B cell (primary cell): ENCODE results near the gene SPECC1L. TPM values are rescaled to one million over a fixed set of nuclear protein-coding genes. Genes with fewer than 3 reads are reported as not detected.

Source experiments
- ATAC-seq: fragments of 200-7000 bp; cut with Tn5 transposase; one replicate; pipeline ENCODE4 v1.10.0; 2021; ENCODE audit warnings: low read depth, mild to moderate bottlenecking, moderate number of reproducible peaks, moderate library complexity
- CTCF ChIA-PET: fragments of 350-600 bp; sonication (Branson Sonifier 250); formaldehyde crosslinking; loops from one replicate; lab custom pipeline; 2021; ENCODE audit warnings: antibody characterized with exemption, inconsistent platforms; lab: Charles Lee
- POLR2A ChIA-PET: fragments of 350-600 bp; sonication (Branson Sonifier 250); formaldehyde crosslinking; loops from one replicate; lab custom pipeline; 2021; ENCODE audit warnings: antibody characterized with exemption; lab: Charles Lee
- DNase-seq: peaks from one replicate; pipeline ENCODE4 v3.0.0; 2013
- H2AFZ ChIP-seq: 2 replicates; pipeline ENCODE4 v1.6.1; 2012; ENCODE audit warnings: mild to moderate bottlenecking, low read depth, low read length; ENCODE audit not compliant: insufficient read depth, poor library complexity, severe bottlenecking
- H3K27ac ChIP-seq, 2 donors: 1 replicate in 1 of 2; 2 replicates in 1 of 2; pipeline ENCODE4 v1.5.1; 2012 to 2013; ENCODE audit warnings: low read length in 2 of 2, mild to moderate bottlenecking in 2 of 2, moderate library complexity in 1 of 2
- H3K27me3 ChIP-seq, 4 experiments: fragments of 200-600 bp in 1 of 4; sonication (generic) in 1 of 4; replicated peaks in 1 of 4; 1 replicate in 2 of 4; 2 replicates in 2 of 4; pipeline versions ENCODE4 v1.6.1 to v1.7.0; 2013 to 2016; ENCODE audit warnings: low read length in 3 of 4, mild to moderate bottlenecking in 2 of 4, mixed read lengths in 1 of 4, moderate library complexity in 1 of 4; ENCODE audit not compliant: insufficient read depth in 4 of 4, control insufficient read depth in 3 of 4; ENCODE audit errors: control extremely low read depth in 1 of 4
- H3K36me3 ChIP-seq, 2 experiments: replicated peaks in 1 of 2; 1 replicate in 1 of 2; 2 replicates in 1 of 2; pipeline versions ENCODE4 v1.6.1 to v1.7.1; 2013; ENCODE audit warnings: low read length in 1 of 2; ENCODE audit not compliant: insufficient read depth in 2 of 2, control insufficient read depth in 1 of 2; ENCODE audit errors: control extremely low read depth in 1 of 2, extremely low read depth in 1 of 2
- H3K4me1 ChIP-seq, 2 donors: fragments of 200-600 bp in 1 of 2; sonication (generic) in 1 of 2; 1 replicate in 1 of 2; 2 replicates in 1 of 2; pipeline versions ENCODE4 v1.5.1 to v1.6.1; 2013 to 2017; ENCODE audit warnings: low read length in 2 of 2; ENCODE audit not compliant: control insufficient read depth in 2 of 2, insufficient read depth in 2 of 2
- H3K4me2 ChIP-seq: replicated peaks from 2 replicates; pipeline ENCODE3; 2012; ENCODE audit warnings: mild to moderate bottlenecking, low read depth, low read length; ENCODE audit not compliant: poor library complexity, severe bottlenecking
- H3K4me3 ChIP-seq, 5 experiments: fragments of 200-600 bp in 1 of 5; sonication (generic) in 1 of 5; 1 replicate in 3 of 5; 2 replicates in 2 of 5; pipeline versions ENCODE4 v1.5.1 to v1.7.0; 2011 to 2016; ENCODE audit warnings: low read length in 4 of 5, mild to moderate bottlenecking in 4 of 5, low read depth in 2 of 5, control low read depth in 1 of 5, moderate library complexity in 1 of 5; ENCODE audit not compliant: insufficient read depth in 1 of 5; ENCODE audit errors: control extremely low read depth in 1 of 5, extremely low read depth in 1 of 5
- H3K79me2 ChIP-seq: fragments of 200-600 bp; sonication (generic); one replicate; pipeline ENCODE4 v1.6.0; 2016; ENCODE audit warnings: low read length; ENCODE audit not compliant: control insufficient read depth, insufficient read depth
- H3K9ac ChIP-seq: fragments of 200-600 bp; sonication (generic); 2 replicates; pipeline ENCODE4 v1.6.1; 2017; ENCODE audit warnings: mild to moderate bottlenecking, low read length, moderate library complexity
- H3K9me3 ChIP-seq, 3 donors: one replicate each; pipeline versions ENCODE4 v1.6.1 to v1.7.1; 2013; ENCODE audit warnings: low read length in 2 of 3; ENCODE audit not compliant: control insufficient read depth in 2 of 3, insufficient read depth in 1 of 3; ENCODE audit errors: control extremely low read depth in 1 of 3
- H4K20me1 ChIP-seq: 2 replicates; pipeline ENCODE4 v1.6.0; 2012; ENCODE audit warnings: mild to moderate bottlenecking, low read length; ENCODE audit not compliant: insufficient read depth, control insufficient read depth, poor library complexity, severe bottlenecking
- H3K27ac Mint-ChIP-seq: one replicate; pipeline ENCODE4 v1.8.0; 2021; ENCODE audit warnings: mixed read lengths
- H3K27me3 Mint-ChIP-seq: one replicate; pipeline ENCODE4 v1.8.0; 2021; ENCODE audit warnings: mixed read lengths
- H3K4me1 Mint-ChIP-seq: one replicate; pipeline ENCODE4 v1.8.0; 2021; ENCODE audit warnings: mixed read lengths
- H3K4me3 Mint-ChIP-seq: one replicate; pipeline ENCODE4 v1.8.0; 2021; ENCODE audit warnings: mixed read lengths
- H3K9me3 Mint-ChIP-seq: one replicate; pipeline ENCODE4 v1.8.0; 2022; ENCODE audit warnings: mixed read lengths; ENCODE audit not compliant: insufficient read depth
- EZH2 ChIP-seq: IDR thresholded peaks from 2 replicates; pipeline ENCODE4 v1.6.1; 2012; ENCODE audit warnings: borderline replicate concordance, low read depth, mild to moderate bottlenecking, moderate library complexity, low read length; ENCODE audit not compliant: insufficient read depth, poor library complexity, severe bottlenecking
- WGBS: methylation state at CpG from one replicate; pipeline ENCODE4 v1.1.5; 2013; ENCODE audit warnings: missing lambda C conversion rate; ENCODE audit not compliant: insufficient coverage; 5-methylcytosine and 5-hydroxymethylcytosine counted together
- intact Hi-C: fragments of 100-400 bp; cut with micrococcal nuclease; formaldehyde crosslinking; loops from one replicate; pipeline ENCODE4 v1.10.0; 2022
- polyA plus RNA-seq: library from polyadenylated mRNA; depleted of rRNA; stranded (reverse); fragments of >200 nt; gene quantifications from 2 replicates; pipeline ENCODE4 v1.2.3, GENCODE V29; 2012
- total RNA-seq, 2 donors: library from RNA; stranded (reverse); fragments of 120-200 nt in 1 of 2; gene quantifications; 1 replicate in 1 of 2; 2 replicates in 1 of 2; pipeline versions ENCODE4 v1.2.3 to v1.2.4, GENCODE V29; 2013 to 2022
- TF ChIP-seq, protein P1 (sequence below): fragments of 200-600 bp; IDR thresholded peaks from one replicate; pipeline ENCODE4 v1.8.0; 2022; ENCODE audit warnings: antibody characterized with exemption, mild to moderate bottlenecking

Gene SPECC1L
- total and polyA plus RNA-seq, 2 donors (not counting 1 experiment from before 2014, with no cell fraction given): 14.4 to 85.3 TPM

DNA sequence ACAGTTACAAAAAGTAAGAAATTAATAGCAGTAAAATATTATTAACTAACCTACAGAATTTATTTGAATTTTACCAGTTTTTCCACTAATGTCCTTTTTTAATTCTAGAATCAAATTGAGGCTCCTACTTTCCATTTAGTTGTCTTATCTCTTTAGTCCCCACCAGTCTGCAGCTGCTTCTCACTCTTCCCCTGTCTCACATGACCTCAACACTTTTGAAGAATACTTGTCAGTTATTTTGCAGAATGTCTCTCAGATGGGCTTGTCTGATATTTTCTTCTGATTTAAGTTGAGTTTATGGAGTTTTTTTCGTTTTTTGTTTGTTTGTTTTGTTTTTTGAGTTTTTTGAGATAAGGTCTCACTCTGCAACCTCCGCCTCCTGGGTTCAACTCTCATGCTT lies 82.5 kb downstream of the SPECC1L start:
- no CpG with 5 or more reads among the region's 2 CpGs for WGBS
- CTCF ChIA-PET: no interaction called here

DNA sequence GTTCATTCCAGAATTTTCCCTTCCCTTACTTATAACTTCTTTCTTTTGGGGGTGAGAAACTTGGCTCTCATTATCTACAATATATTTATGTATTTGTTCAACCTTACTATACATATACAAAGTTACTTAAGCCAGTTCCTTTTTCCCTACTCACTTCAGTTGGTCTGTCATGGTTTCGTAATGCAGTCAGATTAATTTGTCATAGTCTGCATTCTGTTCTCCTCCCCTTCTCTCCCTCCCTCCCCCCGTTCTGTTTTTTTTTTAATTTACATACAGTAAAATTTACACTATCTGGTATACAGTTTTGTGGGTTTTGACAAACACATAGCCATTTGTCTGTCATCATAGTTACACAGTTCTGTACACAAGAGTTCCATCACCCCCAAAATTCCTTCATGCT lies 84.9 kb downstream of the SPECC1L start:
- H2AFZ ChIP-seq: no peak overlapping the region
- H3K4me3 Mint-ChIP-seq: no peak overlapping the region
- no peak for TF ChIP-seq EZH2
- no peaks in the 10 kb centered on the region for H3K27me3 Mint-ChIP-seq
- peaks cover 5% of the 10 kb centered on the region for H4K20me1 ChIP-seq
- no peaks in the 10 kb centered on the region for H3K9me3 Mint-ChIP-seq
- H3K4me1 ChIP-seq: no peaks in the 10 kb centered on the region
- no peak overlapping the region for H3K4me3 ChIP-seq
- ChIA-PET CTCF (no interaction called here), POLR2A (no interaction called here)
- no peaks in the 10 kb centered on the region for H3K27me3 ChIP-seq
- no peak overlapping the region for H3K9ac ChIP-seq
- intact Hi-C loops: no loop called here
- no peaks in the 10 kb centered on the region for H3K4me1 Mint-ChIP-seq
- H3K4me2 ChIP-seq: no peak overlapping the region
- H3K27ac Mint-ChIP-seq: no peak overlapping the region
- peaks cover 0 to 61% of the 10 kb centered on the region in 2 experiments for H3K36me3 ChIP-seq
- DNase-seq (no peak), ATAC-seq (no peak)
- no peaks in the 10 kb centered on the region for H3K79me2 ChIP-seq
- peaks cover 0 to 7% (median 0%) of the 10 kb centered on the region in 3 donors for H3K9me3 ChIP-seq
- no CpG with 5 or more reads among the region's 2 CpGs for WGBS
- H3K27ac ChIP-seq: no peak overlapping the region

More for the DNA sequence above, 82.5 kb downstream of the SPECC1L start:
- no peaks in the 10 kb centered on the region for H3K27me3 Mint-ChIP-seq
- Histone ChIP-seq H3K4me2 (no peak overlapping the region), H3K9ac (no peak overlapping the region), H3K79me2 (no peaks in the 10 kb centered on the region), H3K4me3 (no peak overlapping the region), H3K27ac (no peak overlapping the region), H3K27me3 (no peaks in the 10 kb centered on the region), H3K36me3 (peaks cover 0 to 66% of the 10 kb centered on the region in 2 experiments), H3K4me1 (no peaks in the 10 kb centered on the region), H4K20me1 (no peaks in the 10 kb centered on the region), H2AFZ (no peak overlapping the region), H3K9me3 (peaks cover 0 to 7% (median 0%) of the 10 kb centered on the region in 3 donors)
- no peaks in the 10 kb centered on the region for H3K4me1 Mint-ChIP-seq
- POLR2A ChIA-PET: interaction anchor here (0.6 kb wide), 1 partner anchor 176 kb away, joined by 3 read pairs; no protein-coding TSS in a partner anchor
- H3K9me3 Mint-ChIP-seq: no peaks in the 10 kb centered on the region
- DNase-seq (no peak), ATAC-seq (no peak)
- TF ChIP-seq, protein P1, sequence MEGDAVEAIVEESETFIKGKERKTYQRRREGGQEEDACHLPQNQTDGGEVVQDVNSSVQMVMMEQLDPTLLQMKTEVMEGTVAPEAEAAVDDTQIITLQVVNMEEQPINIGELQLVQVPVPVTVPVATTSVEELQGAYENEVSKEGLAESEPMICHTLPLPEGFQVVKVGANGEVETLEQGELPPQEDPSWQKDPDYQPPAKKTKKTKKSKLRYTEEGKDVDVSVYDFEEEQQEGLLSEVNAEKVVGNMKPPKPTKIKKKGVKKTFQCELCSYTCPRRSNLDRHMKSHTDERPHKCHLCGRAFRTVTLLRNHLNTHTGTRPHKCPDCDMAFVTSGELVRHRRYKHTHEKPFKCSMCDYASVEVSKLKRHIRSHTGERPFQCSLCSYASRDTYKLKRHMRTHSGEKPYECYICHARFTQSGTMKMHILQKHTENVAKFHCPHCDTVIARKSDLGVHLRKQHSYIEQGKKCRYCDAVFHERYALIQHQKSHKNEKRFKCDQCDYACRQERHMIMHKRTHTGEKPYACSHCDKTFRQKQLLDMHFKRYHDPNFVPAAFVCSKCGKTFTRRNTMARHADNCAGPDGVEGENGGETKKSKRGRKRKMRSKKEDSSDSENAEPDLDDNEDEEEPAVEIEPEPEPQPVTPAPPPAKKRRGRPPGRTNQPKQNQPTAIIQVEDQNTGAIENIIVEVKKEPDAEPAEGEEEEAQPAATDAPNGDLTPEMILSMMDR: no peak
- no peak for TF ChIP-seq EZH2
- no peak overlapping the region for H3K27ac Mint-ChIP-seq
- intact Hi-C loops: no loop called here
- H3K4me3 Mint-ChIP-seq: no peak overlapping the region
